HG02642 (cell line): ENCODE measurements around the gene PSMD2.

Source experiments
- ATAC-seq: cut with Tn5 transposase; IDR thresholded peaks from one replicate; pipeline ENCODE4 v1.9.1; 2021; ENCODE audit warnings: mild to moderate bottlenecking; ENCODE audit not compliant: unreplicated experiment, poor library complexity

PSMD2 gene

DNA sequence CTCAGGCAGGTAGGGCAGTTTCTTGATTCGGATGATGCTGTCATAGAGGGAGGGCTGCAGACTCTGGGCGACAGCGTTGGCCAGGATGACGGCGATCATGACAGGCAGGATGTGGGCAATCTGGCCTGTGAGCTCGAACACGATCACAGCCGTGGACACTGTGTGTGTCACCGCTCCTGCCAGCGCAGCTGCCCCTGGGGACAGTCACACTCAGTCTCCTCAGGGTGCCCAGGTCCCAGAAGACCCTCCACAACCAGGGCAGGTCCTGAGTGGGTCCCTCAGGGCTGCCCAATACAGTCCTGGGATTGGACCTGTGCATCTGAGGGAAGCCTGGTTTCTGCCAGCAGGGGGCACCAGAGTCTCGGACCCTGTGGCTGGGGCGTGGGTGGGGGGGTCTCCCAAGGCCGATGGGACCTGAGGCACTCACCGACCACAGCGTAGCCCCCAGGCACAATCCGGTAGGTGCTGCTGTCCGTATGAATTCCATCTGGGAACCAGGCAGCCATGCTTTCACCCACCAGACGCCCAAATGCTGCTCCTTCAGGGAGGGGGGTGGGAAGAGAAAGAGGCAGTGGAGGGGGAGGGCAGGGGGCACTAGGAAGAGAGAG lies 55.2 kb downstream of the PSMD2 start:
- ATAC-seq = peak; percentile 49

DNA sequence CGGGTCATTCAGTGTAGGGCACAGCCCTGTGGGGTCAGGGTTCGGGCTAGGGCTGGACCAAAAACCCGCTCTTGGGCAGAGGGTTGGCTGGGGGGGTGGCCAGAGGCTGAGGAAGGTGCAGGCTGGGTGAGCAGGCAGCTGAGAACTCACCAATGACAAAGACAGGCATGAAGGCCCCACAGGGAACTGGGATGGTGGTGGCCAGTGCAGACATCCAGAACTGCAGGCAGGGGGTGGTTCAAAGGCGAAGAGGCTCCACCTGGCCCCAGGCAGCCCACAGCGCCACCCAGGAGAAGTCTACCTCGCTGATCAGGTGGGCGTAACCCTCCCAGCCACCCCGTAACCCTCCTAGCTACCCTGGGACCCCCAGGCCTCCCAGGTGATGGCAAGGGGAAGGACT lies 55.7 kb downstream of the PSMD2 start:
- ATAC-seq = no peak

DNA sequence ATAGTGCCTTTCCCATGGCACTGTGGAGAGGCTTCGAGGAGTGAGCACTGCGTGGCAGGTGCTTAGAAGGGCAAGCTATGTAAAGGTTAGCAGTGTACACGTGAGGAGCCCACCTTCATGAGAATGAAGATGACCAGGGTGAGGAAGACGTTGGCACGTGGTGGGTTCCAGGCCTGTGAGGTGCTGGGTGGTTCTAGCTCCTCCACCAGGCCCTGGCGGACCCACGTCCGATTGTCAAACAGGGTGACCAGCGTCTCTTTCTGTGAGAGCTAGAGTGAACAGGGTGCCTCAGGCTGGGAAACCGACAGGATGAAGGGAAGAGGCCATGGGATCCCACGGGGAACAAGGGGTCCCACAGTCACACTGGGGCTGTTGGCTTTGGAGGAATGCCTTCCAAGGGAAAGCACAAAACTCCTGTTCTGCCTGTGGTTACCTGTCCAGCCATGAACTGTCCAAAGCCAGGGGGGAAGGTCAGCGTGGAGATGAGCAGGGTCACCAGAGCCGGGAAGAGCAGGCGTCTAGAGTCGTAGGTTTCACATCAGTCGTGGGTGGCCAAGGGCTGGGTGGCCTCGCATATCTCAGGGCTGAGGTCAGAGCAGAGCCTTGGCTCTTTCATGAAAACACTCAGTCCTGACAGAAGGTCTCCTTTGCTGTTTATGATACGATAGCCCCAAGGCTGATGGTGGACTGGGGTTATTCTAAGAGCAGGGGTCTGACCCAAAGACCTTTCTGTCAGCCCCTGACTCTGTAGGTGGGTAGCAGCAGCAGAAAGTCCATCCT lies 56.4 kb downstream of the PSMD2 start:
- ATAC-seq = no peak

DNA sequence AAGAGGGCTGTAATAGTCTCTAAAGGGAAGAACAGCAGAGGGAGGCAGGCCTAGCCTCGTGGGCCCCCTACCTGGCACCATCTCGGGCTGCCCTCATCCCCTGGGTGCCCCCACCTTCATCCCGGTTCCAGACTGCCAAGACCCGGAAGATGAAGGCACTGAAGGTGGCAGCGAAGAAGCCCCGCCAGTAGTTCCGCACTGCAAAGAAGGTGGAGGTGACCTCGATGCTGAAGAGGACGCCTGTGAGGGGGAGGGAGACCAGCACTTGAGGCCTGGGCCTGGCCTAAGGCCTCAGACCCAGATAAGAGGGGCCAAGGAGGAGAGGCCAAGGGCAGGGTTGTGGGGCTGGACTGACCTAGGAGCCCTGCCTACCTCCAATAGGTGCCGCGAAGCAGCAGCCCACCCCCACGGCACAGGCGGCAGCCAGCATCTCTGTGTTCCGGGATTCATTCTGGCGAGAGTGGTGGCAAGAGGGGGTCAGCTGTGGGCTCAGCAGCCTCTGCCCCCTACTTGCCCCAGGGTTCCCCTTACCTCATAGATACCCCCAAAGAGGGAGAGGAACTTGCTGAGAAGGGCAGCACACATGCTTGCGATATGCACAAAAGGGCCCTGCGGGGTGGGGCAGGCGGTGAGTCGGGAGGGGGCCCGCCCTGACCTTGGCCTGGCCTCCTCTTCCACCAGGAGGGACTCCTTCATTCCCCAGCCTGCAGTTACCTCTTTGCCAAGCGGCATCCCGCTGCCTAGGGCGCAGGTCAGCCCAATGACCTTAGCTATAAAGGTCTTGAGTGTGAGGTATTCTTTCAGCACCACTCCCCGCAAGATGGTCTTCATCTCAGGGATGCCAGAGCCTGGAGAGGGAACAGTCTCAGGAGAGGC lies 58.4 kb downstream of the PSMD2 start:
- ATAC-seq = no peak

DNA sequence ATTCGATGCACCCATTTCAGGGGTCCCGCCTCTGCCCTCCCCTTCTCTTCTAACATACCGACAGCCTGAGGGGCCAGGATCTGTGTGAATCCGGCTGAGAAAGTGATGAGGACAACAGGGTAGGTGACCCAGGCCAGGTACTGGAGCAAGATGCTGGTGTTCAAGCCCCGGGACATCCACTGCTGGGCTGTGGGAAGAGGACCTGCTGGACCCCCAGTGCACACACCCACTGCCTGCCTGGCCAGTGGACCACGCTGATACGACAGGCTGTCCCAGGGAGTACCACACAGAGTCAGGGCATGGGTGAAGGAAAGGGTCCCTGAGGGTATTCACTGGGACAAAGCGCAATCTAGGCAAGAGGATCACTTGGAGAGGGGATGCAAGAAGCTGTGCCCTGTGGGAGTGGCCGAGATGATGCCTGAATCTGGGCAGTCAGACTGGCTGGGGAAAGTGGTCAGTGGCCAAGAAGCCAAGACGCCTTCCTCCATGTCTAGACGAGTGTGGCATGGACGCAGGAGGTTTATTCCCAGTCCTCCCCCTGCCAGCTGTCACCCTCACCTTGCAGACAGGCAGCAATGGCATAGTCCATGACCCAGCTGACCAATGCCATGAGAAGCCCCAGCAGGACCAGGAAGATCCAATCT lies 59.2 kb downstream of the PSMD2 start:
- no peak for ATAC-seq
